NCI-H748 (cell line): Measurements from ENCODE around the gene IBTK.
A peak's percentile ranks its signal among the peaks of the same experiment; 100 is the strongest.
"Not testable (repeated sequence)": the region's sequence is repeated elsewhere in the genome, so short reads cannot be mapped to it uniquely, and the experiment has no call there.

Experiments
- DNase-seq: peaks from one replicate; lab custom pipeline; 2025; ENCODE audit not compliant: unreplicated experiment; lab: John Stamatoyannopoulos, UW

IBTK gene

GRCh38 chr6:82248273-82248735, 760 bp upstream of the IBTK start:
- DNase-seq, result peak; percentile 45

DNA sequence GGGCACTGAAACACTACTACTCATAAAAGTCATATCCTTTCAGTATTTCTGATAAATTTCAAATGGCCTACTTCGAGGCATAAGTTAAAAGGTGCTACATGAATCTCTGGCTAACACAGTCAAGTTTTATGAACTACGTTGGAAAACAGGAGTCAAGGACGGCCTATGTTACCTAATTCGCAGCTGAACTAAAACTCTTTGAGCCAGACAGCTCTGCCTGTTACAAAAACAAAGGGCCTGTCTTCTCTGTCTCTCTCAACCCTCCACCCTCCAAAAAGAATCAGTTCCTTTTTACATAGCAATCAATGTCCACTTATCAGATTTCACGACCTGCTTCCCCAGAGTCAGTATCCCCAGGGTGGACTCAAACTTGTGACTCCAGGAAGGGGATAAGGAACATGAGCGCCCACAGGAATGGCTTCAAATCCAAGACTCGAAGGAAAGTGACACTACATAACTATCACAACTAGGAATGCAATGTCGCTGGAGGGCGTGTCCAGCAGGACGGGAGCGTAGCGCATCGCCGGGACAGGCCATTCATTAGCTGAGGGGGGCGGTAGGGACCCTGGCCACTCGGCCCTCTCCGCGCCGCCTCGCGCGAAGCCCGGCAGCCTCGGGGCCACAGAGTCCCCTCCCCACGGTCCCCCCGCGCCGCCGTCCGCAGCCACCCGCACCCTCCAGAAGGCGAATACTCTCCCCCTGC, 591 bp downstream of the IBTK start:
- peak; percentile 78 for DNase-seq

DNA sequence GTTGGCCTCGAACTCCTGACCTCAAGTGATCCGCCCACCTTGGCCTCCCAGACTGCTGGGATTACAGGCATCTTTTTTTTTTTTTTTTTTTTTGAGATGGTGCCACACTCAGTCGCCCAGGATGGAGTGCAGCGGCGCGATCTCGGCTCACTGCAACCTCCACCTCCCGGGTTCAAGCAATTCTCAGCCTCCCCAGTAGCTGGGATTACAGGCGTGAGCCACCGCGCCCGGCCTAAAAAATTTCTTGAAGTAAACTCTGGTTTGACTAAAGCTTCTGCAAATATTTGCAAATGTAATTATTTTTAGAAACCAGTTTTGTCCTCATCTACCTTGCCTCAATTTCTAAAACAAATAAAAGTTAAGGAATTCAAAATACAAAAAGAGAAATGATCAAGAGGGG, 1.2 kb downstream of the IBTK start:
- DNase-seq, result no peak

DNA sequence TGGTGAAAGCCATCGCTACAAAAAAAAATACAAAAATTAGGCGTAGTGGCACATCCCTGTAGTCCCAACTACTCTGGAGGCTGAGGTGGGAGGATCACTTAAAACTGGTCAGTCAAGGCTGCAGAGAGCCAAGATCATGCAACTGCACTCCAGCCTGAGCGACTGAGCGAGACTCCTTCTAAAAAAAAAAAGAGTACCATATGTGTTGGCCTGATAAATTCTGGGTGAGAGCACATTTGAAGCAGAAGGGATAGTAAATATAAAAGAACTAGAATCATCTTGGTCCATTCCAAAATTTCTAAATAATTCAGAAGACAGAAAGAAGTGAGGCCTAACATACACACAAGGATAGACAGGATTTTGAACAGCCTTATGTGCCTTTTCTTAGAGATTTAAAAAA, 2.2 kb downstream of the IBTK start:
- DNase-seq, result no peak

DNA sequence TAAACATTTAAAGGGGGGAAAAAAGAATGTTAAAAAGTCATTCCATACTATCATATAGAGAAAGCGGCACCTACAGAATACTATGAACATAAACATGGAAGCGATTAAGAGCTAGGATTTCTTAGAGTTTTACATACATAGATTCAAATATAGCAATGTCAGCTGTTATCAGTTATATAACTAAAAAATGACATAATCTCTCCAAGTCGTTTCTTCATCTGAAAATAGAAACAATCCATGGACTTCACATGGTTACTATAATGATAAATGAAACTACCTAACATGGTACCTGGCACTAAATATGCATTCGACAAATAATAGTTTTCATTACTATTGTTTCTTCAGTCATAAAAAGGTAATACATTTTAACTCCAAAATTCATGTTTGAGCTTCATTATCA, 3.7 kb downstream of the IBTK start:
- no peak for DNase-seq

GRCh38 chr6:82240186-82240585, 7.4 kb downstream of the IBTK start:
- DNase-seq, result no peak

- no peak for DNase-seq
Observed at GRCh38 chr6:82239597-82239996, 7.9 kb downstream of the IBTK start.

- peak; percentile 15 for DNase-seq
Observed at GRCh38 chr6:82237013-82237412, 10.5 kb downstream of the IBTK start.

- no peak for DNase-seq
Observed at GRCh38 chr6:82227770-82228169, 19.8 kb downstream of the IBTK start.

GRCh38 chr6:82220167-82220566, 27.4 kb downstream of the IBTK start:
- DNase-seq, result no peak

DNA sequence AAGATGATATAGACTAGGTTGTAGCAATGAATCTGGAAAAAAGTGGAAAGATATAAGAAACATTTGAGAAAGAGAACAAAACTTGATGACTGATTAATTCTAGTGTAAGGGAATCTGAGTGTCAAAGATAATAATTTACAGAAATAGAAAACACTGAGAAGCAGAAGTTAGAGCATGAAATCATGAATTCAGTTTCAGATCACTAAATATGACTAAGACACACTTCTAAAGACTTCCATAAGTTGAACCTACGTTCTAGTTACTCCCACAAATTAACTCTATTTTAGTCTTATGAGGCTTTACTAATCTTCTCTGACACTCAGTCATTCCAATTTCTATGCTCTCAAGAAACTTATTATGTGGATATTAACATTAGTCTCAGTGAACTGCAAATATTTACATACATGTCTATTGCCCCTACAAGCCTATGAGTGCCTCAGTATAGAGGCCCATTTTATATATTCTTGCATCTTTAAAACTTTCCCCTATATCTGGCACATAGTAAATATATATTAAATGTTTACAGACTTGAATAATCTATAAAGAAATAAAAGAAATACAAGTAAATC, 30.4 kb downstream of the IBTK start:
- DNase-seq, result no peak

GRCh38 chr6:82216549-82216948, 31.0 kb downstream of the IBTK start:
- DNase-seq, result no peak

DNA sequence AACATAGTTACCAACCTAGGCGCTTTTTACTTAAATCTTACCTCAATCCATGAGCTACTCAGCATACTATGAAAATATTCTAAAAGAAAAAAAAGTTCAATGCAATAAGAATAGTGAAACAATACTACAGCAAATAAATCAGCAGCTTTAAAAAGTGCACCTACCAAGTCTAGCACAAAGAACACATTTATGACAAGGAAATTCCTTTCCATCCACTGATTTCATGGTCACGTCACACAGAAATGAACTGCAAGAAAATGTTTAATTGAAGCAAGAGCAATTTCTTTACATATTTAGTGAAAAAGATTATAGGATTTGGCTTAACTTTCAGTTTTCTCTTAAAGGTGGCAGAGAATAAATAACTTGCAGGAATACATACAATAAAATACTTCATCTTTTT, 36.2 kb downstream of the IBTK start:
- no peak for DNase-seq

- DNase-seq, result no peak
Observed at GRCh38 chr6:82208913-82209312, 38.6 kb downstream of the IBTK start.

- no peak for DNase-seq
Observed at GRCh38 chr6:82205930-82206392, 41.6 kb downstream of the IBTK start.

DNA sequence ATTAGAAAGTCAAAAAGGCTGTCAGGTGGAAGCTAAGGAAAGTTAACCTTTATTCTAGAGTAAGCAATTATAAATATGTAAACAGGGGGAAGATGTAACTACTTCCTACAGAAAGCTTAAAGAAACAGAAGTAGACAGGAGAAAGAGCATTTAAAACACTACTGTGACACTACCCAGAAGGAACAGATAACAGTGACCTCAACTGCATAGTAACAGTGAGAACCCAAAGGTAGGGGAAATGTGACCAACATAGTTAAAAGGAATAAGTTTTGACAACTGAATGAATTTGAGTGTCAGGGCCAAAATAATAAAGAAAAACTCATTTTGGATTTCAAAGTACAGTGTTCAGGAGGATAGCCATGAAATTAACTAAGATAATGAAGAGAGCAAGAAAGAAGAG, 43.5 kb downstream of the IBTK start:
- no peak for DNase-seq

- DNase-seq, result no peak
Observed at GRCh38 chr6:82197784-82198183, 49.8 kb downstream of the IBTK start.

DNA sequence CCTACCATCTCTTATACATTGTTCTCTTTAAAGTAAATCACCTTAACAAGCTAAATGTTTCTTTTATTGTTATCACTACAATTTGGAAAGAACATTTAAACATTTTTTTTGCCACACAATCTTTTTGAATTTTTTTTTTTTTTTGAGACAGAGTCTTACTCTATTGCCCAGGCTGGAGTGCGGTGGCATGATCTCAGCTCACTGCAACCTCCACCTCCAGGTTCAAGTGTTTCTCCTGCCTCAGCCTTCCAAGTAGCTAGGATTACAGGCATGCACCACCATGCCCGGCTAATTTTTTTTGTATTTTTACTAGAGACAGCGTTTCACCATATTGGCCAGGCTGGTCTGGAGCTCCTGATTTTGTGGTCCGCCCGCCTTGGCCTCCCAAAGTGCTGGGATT, 50.3 kb downstream of the IBTK start:
- not testable (repeated sequence) for DNase-seq

GRCh38 chr6:82196161-82196560, 51.4 kb downstream of the IBTK start:
- no peak for DNase-seq

DNA sequence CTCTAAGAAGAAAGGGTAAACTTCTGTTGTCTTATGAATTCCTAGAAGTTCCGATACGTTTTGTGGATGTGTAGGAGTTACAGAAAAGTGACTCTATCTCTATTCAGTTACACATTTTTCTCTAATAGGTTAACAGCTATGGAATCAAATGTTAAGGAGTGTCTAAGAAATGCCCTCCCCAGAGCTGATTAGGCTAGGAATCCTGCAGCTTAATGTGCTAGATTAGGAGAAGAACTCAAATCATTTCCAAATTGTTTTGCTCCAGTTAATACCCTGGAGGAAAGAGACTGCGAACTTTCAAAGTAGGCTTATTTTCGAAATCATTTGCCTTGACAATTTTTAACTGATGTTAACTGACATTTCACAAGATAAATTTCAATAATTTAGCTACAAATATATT, 51.9 kb downstream of the IBTK start:
- no peak for DNase-seq

DNA sequence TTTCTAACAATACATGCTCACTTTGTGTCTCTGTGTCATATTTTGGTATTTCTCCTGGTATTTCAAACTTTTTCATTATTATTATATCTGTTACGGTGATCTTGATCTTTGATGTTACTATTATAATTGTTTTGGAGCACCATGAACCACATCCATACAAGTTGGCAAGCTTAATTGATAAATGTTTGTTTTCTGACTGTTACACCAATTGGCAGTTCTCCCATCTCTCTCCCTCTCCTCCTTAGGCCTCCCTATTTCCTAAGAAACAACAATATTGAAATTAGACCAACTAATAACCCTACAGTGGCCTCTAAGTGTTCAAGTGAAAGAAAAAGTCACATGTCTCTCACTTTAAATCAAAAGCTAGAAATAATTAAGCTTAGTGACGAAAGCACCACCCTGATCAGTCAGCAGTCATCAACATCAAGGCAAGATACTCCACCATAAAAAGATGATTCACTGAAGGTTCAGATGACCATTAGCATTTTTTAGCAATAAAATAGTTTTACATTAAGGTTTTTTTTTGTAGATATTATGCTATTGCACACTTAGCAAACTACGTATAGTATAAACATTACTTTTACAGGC, 61.5 kb downstream of the IBTK start:
- no peak for DNase-seq

DNA sequence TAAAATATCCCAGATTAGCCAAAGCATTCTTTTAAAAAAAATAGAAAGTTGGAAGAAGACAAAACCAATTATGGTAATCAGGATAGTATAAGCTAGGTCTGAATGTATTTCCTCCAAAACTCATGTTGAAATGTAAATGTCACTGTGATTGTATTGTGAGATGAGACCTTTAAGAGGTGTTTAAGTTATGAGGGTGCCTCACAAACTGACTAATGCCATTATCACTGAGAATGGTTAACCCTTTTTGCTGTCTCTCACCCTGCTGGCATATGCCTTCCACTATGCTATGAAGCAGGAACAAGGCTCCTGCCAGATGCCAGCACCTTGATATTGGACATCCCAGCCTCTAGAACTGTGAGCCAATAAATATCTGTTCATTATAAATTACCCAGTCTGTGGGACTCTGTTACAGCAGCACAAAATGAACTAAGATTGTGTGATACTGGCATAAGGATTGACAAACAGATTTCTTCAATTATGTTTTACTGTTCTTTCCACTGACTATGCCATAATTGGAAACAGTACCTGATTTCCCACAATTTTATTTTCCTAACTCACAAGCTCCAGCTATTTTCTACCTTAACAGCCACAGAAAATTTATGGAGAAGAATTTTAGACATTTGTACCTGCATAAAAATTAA, 63.8 kb downstream of the IBTK start:
- no peak for DNase-seq
